Astrocyte (in vitro differentiated cells and primary cell): ENCODE measurements around the gene C5. TPM values are rescaled to one million over a fixed set of nuclear protein-coding genes. Genes with fewer than 3 reads are reported as not detected.

Source experiments
- DNase-seq: peaks from one replicate; pipeline ENCODE4 v3.0.0-alpha.2; 2010; ENCODE audit warnings: low read depth
- FAIRE-seq: peaks from 2 replicates; lab custom pipeline; 2011; peaks lifted over from hg19 to GRCh38; lab: Jason Lieb, UNC
- H2AFZ ChIP-seq: 2 replicates; pipeline ENCODE4 v1.6.0; 2012; ENCODE audit warnings: low read depth, low read length, inconsistent platforms
- H3K27ac ChIP-seq: 2 replicates; pipeline ENCODE4 v1.5.1; 2011; ENCODE audit warnings: low read depth, low read length, inconsistent platforms
- H3K27me3 ChIP-seq: 2 replicates; pipeline ENCODE4 v1.6.0; 2011; ENCODE audit warnings: low read length, inconsistent platforms; ENCODE audit not compliant: insufficient read depth
- H3K36me3 ChIP-seq: 2 replicates; pipeline ENCODE4 v1.5.1; 2011; ENCODE audit warnings: low read length, inconsistent platforms; ENCODE audit not compliant: insufficient read depth
- H3K4me1 ChIP-seq: 2 replicates; pipeline ENCODE4 v1.5.1; 2011; ENCODE audit warnings: low read length, inconsistent platforms; ENCODE audit not compliant: insufficient read depth
- H3K4me2 ChIP-seq: 2 replicates; pipeline ENCODE4 v1.6.0; 2012; ENCODE audit warnings: low read length, inconsistent platforms
- H3K4me3 ChIP-seq: 2 replicates; pipeline ENCODE4 v1.5.1; 2011; ENCODE audit warnings: low read depth, mild to moderate bottlenecking, low read length, inconsistent platforms; ENCODE audit not compliant: insufficient read depth
- H3K79me2 ChIP-seq: 2 replicates; pipeline ENCODE4 v1.6.0; 2012; ENCODE audit warnings: mild to moderate bottlenecking, low read length, inconsistent platforms; ENCODE audit not compliant: insufficient read depth
- H3K9ac ChIP-seq: 2 replicates; pipeline ENCODE4 v1.6.0; 2012; ENCODE audit warnings: mild to moderate bottlenecking, low read length, inconsistent platforms
- H3K9me3 ChIP-seq: 2 replicates; pipeline ENCODE4 v1.5.1; 2012; ENCODE audit warnings: low read depth, mild to moderate bottlenecking, low read length, inconsistent platforms; ENCODE audit not compliant: insufficient read depth
- H4K20me1 ChIP-seq: 2 replicates; pipeline ENCODE4 v1.6.0; 2012; ENCODE audit warnings: low read length, inconsistent platforms; ENCODE audit not compliant: insufficient read depth
- H3K27ac Mint-ChIP-seq: one replicate; pipeline ENCODE4 v1.8.0; 2021; ENCODE audit warnings: mild to moderate bottlenecking, mixed read lengths; ENCODE audit not compliant: unreplicated experiment
- H3K27me3 Mint-ChIP-seq: one replicate; pipeline ENCODE4 v1.8.0; 2021; ENCODE audit warnings: low read depth, mixed read lengths; ENCODE audit not compliant: unreplicated experiment
- H3K36me3 Mint-ChIP-seq: one replicate; pipeline ENCODE4 v1.8.0; 2021; ENCODE audit warnings: low read depth, mixed read lengths; ENCODE audit not compliant: unreplicated experiment
- H3K4me1 Mint-ChIP-seq: one replicate; pipeline ENCODE4 v1.8.0; 2021; ENCODE audit warnings: low read depth, mixed read lengths; ENCODE audit not compliant: unreplicated experiment
- H3K4me3 Mint-ChIP-seq: one replicate; pipeline ENCODE4 v1.8.0; 2021; ENCODE audit warnings: mild to moderate bottlenecking, moderate library complexity, mixed read lengths; ENCODE audit not compliant: unreplicated experiment
- H3K9me3 Mint-ChIP-seq: one replicate; pipeline ENCODE4 v1.8.0; 2021; ENCODE audit warnings: mild to moderate bottlenecking, mixed read lengths; ENCODE audit not compliant: unreplicated experiment
- CTCF ChIP-seq: IDR thresholded peaks from 2 replicates; pipeline ENCODE4 v1.5.1; 2011; ENCODE audit warnings: low read depth, mild to moderate bottlenecking, inconsistent platforms, low read length, moderate library complexity; ENCODE audit not compliant: insufficient read depth
- EZH2 ChIP-seq: IDR thresholded peaks from 2 replicates; pipeline ENCODE4 v1.6.1; 2012; ENCODE audit warnings: mild to moderate bottlenecking, low read length, inconsistent platforms; ENCODE audit not compliant: insufficient read depth
- total RNA-seq: library from RNA; stranded (reverse); gene quantifications from 2 replicates; pipeline ENCODE4 v1.2.1, GENCODE V29; 2021

C5 gene
- total RNA-seq, 1 donor from 2014 or later, result 1.1 TPM

- Histone ChIP-seq H3K4me2 (peak overlapping the region; percentile 83), H3K4me3 (peak overlapping the region; percentile 54), H3K27me3 (no peaks in the 10 kb centered on the region), H3K4me1 (peaks cover 12% of the 10 kb centered on the region), H3K9ac (peak overlapping the region; percentile 61), H4K20me1 (no peaks in the 10 kb centered on the region), H3K79me2 (no peaks in the 10 kb centered on the region), H3K27ac (no peak overlapping the region), H2AFZ (peak overlapping the region; percentile 53), H3K9me3 (no peaks in the 10 kb centered on the region), H3K36me3 (no peaks in the 10 kb centered on the region)
- peaks cover 5% of the 10 kb centered on the region for H3K9me3 Mint-ChIP-seq
- no peak overlapping the region for H3K4me3 Mint-ChIP-seq
- TF ChIP-seq EZH2, result no peak
- peak; percentile 12 for TF ChIP-seq CTCF
- peaks cover 4% of the 10 kb centered on the region for H3K36me3 Mint-ChIP-seq
- H3K4me1 Mint-ChIP-seq, result no peaks in the 10 kb centered on the region
- no peak overlapping the region for H3K27ac Mint-ChIP-seq
- peaks cover 19% of the 10 kb centered on the region for H3K27me3 Mint-ChIP-seq
- FAIRE-seq (no peak), DNase-seq (peak; percentile 12)
Measured at GRCh38 chr9:121071756-121072421, 21.8 kb upstream of the C5 start.

DNA sequence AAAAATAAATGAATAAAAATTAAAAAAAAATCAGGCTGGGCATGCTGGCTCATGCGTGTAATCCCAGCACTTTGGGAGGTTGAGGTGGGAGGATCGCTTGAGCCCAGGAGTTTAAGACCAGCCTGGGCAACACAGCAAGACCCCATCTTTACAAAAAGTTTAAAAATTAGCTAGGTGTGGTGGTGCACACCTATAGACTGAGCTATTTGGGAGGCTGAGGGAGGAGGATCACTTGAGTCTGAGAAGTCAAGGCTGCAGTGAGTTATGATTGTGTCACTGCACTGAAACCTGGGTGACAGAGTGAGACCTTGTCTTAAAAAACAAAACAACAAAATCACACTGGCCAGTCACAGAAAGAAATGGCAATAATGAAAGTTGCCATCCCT is 21.3 kb upstream of the C5 start:
- peaks cover 4% of the 10 kb centered on the region for H3K36me3 Mint-ChIP-seq
- H3K27me3 Mint-ChIP-seq, result peaks cover 16% of the 10 kb centered on the region
- Histone ChIP-seq H3K4me1 (peaks cover 12% of the 10 kb centered on the region), H3K79me2 (no peaks in the 10 kb centered on the region), H3K27ac (no peak overlapping the region), H3K9me3 (no peaks in the 10 kb centered on the region), H3K9ac (peak overlapping the region; percentile 61), H4K20me1 (no peaks in the 10 kb centered on the region), H3K4me2 (peak overlapping the region; percentile 83), H3K36me3 (no peaks in the 10 kb centered on the region), H2AFZ (no peak overlapping the region), H3K27me3 (no peaks in the 10 kb centered on the region), H3K4me3 (peak overlapping the region; percentile 54)
- no peak for DNase-seq
- no peak for TF ChIP-seq CTCF
- TF ChIP-seq EZH2, result no peak
- no peak overlapping the region for H3K27ac Mint-ChIP-seq
- peaks cover 5% of the 10 kb centered on the region for H3K9me3 Mint-ChIP-seq
- H3K4me1 Mint-ChIP-seq, result no peaks in the 10 kb centered on the region
- no peak overlapping the region for H3K4me3 Mint-ChIP-seq
- no peak for FAIRE-seq

DNA sequence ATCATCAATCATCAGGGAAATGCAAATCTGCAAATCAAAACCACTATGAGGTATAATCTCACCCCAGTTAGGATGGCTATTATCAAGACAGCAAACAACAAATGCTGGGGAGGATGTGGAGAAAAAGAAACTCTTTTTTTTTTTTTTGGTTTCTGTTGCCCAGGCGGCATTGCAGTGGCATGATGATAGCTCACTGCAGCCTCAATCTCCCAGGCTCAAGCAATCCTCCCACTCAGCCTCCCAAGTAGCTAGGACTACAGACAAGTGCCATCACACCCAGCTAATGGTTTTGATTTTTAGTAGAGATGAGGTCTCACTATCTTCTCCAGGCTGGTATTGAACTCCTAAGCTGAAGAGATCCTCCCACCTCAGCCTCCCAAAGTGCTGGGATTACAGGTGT is 19.3 kb upstream of the C5 start:
- TF ChIP-seq EZH2 (no peak), CTCF (no peak)
- Histone ChIP-seq H2AFZ (no peak overlapping the region), H3K79me2 (no peaks in the 10 kb centered on the region), H3K4me1 (peaks cover 10% of the 10 kb centered on the region), H3K27me3 (no peaks in the 10 kb centered on the region), H3K9me3 (no peaks in the 10 kb centered on the region), H3K4me3 (no peak overlapping the region), H4K20me1 (no peaks in the 10 kb centered on the region), H3K36me3 (no peaks in the 10 kb centered on the region), H3K27ac (no peak overlapping the region), H3K4me2 (no peak overlapping the region), H3K9ac (no peak overlapping the region)
- FAIRE-seq (no peak), DNase-seq (no peak)
- Mint-ChIP-seq H3K4me3 (no peak overlapping the region), H3K27me3 (peaks cover 13% of the 10 kb centered on the region), H3K36me3 (peaks cover 4% of the 10 kb centered on the region), H3K4me1 (no peaks in the 10 kb centered on the region), H3K27ac (no peak overlapping the region), H3K9me3 (peaks cover 5% of the 10 kb centered on the region)
